ENCODE results near the gene PRR5L. TPM values are rescaled to one million over a fixed set of nuclear protein-coding genes. Genes with fewer than 3 reads are reported as not detected.

Gene PRR5L
- total RNA-seq, 1 donor = 57.0 TPM

DNA sequence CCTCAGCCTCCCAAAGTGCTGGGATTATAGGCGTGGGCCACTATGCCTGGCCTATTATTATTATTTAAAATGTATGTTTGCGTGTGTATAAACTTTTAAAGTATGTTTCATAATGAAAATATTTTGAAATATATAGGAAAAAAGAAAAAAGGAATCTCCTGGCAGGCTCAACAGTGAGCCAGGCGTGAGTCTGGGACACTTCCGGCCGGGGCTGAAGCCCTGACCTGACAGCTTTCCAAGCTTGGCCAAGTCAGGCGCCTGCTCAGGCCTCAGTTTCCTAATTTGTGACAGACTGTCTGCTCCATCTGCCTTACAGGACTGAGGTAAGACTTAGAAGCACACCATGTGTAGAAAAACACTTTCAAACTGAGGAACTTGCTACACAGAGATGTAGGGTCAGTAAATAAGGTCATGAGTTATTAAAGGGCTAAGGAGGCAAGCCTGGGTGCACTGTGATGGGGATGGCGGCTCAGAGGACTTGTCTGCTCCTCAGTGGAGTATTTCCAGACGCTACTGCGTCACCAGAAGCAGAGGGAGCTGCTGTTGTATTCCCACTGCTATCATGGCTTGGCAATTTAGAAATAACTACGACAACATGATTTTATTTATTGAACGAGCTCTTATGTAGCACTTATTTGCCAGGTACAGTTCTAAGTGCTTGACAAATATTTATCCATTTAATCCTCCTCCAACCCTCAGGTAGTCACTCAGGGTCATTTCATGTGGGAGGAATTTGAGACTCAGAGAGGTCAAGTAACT is 100.1 kb downstream of the PRR5L start:
- no peak overlapping the region for H3K4me3 ChIP-seq (ENCODE audit: low read depth, low read length)
- no peak for DNase-seq (ENCODE audit: low read depth)
- TF ChIP-seq, protein P1, sequence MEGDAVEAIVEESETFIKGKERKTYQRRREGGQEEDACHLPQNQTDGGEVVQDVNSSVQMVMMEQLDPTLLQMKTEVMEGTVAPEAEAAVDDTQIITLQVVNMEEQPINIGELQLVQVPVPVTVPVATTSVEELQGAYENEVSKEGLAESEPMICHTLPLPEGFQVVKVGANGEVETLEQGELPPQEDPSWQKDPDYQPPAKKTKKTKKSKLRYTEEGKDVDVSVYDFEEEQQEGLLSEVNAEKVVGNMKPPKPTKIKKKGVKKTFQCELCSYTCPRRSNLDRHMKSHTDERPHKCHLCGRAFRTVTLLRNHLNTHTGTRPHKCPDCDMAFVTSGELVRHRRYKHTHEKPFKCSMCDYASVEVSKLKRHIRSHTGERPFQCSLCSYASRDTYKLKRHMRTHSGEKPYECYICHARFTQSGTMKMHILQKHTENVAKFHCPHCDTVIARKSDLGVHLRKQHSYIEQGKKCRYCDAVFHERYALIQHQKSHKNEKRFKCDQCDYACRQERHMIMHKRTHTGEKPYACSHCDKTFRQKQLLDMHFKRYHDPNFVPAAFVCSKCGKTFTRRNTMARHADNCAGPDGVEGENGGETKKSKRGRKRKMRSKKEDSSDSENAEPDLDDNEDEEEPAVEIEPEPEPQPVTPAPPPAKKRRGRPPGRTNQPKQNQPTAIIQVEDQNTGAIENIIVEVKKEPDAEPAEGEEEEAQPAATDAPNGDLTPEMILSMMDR (IDR thresholded peaks at IDR 0.05; ENCODE audit: insufficient read depth, low read depth, low read length) = no peak

DNA sequence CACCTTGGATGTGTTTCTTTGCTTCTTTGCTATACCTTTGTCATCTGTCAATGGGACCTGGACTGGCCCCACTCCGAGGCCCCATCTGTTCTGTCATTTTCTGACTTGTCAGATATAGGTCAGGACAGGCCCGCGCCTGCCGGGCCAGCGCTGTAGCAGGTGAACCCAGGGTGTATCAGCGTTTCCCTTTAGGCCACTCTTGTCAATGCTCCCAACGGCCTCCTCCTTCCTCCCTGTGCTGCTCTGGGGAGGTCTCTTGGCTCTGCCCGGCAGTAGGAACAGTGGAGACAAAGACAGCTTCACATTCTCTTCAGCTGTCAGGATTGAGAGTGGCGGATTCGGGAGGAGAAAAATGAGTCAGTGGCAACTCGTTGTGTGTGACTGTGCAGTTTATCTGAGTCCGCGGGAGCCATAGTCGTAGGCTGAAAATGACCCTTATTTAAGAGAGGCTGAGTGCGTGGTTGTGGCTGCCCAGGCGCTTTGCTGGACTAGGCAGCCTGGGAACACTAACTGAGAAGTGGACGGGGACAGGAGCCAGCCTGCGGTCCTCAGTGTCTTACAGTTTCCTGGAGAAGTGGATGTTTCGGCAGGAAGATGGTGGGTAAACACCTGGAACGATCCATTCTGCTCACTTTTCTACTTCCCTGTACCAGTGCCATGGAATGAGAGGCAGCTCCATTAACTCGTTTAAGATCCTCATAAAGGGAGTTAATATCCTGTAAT is 102.3 kb downstream of the PRR5L start:
- DNase-seq (ENCODE audit: low read depth) = no peak
- TF ChIP-seq, protein P1 (IDR thresholded peaks at IDR 0.05; ENCODE audit: insufficient read depth, low read depth, low read length) = no peak

DNA sequence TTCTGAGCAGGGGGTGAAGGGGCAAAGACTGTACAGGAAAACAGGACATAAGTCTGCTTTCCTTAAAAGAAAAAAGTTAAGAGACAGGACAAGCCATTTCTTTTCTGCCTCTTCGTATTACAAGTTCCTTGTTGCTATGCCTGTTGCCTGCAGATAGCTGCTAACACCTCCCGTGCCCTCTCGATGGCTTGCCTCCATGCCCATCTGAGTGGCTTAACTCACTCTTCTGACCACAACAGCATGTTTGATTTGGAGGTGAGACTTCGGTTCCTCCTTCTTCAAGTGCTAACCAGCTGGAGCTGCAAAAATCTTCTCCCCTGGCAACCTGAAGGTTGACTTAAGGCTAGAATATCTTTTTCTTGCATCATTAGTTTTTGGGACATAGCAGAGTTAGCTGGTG is 103.1 kb downstream of the PRR5L start:
- no peak for DNase-seq (ENCODE audit: low read depth)
- TF ChIP-seq, protein P1 (IDR thresholded peaks at IDR 0.05; ENCODE audit: insufficient read depth, low read depth, low read length) = no peak
- no peak overlapping the region for H3K4me3 ChIP-seq (ENCODE audit: low read depth, low read length)

More for the DNA sequence above, 102.3 kb downstream of the PRR5L start:
- no peak overlapping the region for H3K4me3 ChIP-seq (ENCODE audit: low read depth, low read length)

DNA sequence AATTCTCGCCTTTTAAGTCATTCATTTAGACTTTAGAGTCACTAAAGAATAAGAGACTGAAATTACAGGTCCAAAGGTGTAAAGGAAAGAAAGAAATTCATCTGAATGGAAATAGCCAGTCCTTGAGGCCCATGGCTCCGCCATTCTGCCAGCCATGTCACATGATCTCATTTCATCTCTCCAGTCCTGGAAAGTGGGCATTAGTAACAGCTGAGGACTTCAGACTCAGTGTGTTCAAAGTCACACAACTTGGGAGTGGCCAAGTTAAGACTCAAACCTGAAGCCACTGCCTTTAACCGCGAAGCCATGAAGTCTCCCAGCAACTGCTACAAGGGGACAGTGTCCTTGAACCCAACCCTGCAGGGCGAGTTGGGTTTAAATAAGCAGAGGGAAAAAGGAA is 103.7 kb downstream of the PRR5L start:
- DNase-seq (ENCODE audit: low read depth) = no peak
- H3K4me3 ChIP-seq (ENCODE audit: low read depth, low read length) = no peak overlapping the region
- TF ChIP-seq, protein P1 (IDR thresholded peaks at IDR 0.05; ENCODE audit: insufficient read depth, low read depth, low read length) = no peak

DNA sequence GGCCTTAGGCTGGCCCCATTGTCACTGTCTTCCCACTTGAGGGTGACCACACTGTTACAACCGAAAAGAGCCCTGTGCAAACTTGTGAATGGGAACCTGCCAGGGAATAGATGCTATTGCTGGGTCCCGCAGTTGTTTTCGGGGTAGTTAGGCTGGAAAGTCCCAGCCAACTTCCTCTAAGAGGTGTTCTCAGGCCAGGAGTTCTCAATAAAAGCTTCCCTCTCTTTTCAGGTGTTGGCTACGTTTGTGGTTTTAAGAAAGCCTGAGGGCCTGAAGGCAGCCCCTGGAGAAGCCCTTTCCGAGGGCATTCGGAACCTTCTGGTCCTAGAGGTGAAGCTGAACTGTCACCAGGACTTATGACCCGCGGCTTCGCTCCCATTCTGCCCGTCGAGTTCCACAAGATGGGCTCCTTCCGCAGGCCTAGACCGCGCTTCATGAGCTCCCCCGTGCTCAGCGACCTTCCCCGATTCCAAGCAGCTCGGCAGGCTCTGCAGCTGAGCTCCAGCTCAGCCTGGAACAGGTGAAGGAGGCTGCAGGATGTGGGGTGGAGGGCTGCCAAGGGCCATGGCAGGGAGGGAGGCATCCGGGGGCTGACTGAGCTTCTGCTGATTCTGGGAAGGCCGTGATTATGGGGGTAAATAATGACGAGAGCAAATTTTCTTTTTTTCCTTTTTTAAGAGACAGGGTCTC is 104.8 kb downstream of the PRR5L start:
- no peak for DNase-seq (ENCODE audit: low read depth)
- H3K4me3 ChIP-seq (ENCODE audit: low read depth, low read length) = no peak overlapping the region
- TF ChIP-seq, protein P1 (IDR thresholded peaks at IDR 0.05; ENCODE audit: insufficient read depth, low read depth, low read length) = no peak

DNA sequence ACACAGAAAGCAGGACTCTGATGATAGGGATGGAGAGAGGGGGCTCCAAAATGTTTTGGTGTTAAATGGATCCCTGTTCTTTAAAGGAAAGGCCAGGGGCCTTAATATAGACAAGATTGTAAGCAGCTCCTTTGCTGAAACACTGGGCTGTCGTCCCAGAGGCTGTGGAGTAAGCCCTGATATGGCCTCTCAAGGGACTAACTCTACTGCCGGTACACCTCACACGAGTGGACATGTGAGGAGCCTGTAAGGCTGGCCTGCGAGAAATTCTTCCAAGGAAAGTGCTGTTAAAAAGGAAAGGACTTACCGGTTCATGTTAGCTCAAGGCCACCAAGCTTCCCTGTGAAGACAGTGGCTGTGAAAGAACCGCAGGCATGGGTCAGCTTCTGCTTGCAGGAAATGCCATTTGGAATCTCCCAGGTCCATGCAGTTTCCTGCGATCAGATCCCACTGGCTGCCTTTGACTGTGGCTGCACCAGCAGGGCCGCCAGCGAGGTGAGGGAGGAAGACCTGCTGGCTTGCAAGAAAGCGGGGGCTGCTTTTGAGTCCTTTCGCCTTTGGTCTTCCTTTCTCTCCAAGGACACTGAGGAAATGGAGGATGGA is 106.6 kb downstream of the PRR5L start:
- no peak for DNase-seq (ENCODE audit: low read depth)
- TF ChIP-seq, protein P1 (IDR thresholded peaks at IDR 0.05; ENCODE audit: insufficient read depth, low read depth, low read length) = no peak
- H3K4me3 ChIP-seq (ENCODE audit: low read depth, low read length) = no peak overlapping the region

All from fibroblast of villous mesenchyme (primary cell).